ENCODE measurements around the gene IDH3A.

Gene IDH3A

GRCh38 chr15:78204351-78205309 is 55.5 kb downstream of the IDH3A start:
- H3K9me2 ChIP-seq (replicated peaks; ENCODE audit: control insufficient read depth, low read length), result no peaks in the 10 kb centered on the region
- H4K20me1 ChIP-seq (ENCODE audit: control insufficient read depth, insufficient read depth, low read depth, low read length), result no peaks in the 10 kb centered on the region
- H3K27ac ChIP-seq (ENCODE audit: low read depth, low read length), result no peak overlapping the region
- no peak overlapping the region for H3K4me2 ChIP-seq (ENCODE audit: low read length)
- H3K27me3 ChIP-seq (ENCODE audit: control insufficient read depth, low read length), result peaks cover 7% of the 10 kb centered on the region; the same call in 1 of the 2 replicates
- no peaks in the 10 kb centered on the region for H3K36me3 ChIP-seq (ENCODE audit: control insufficient read depth, low read length)
- no peaks in the 10 kb centered on the region for H3K9me3 ChIP-seq (ENCODE audit: control insufficient read depth, insufficient read depth, low read length)
- no peak for TF ChIP-seq EZH2phosphoT487 (IDR thresholded peaks at IDR 0.05; ENCODE audit: borderline replicate concordance, low read length)
- no peak for TF ChIP-seq CTCF (IDR thresholded peaks at IDR 0.05; ENCODE audit: low read depth, low read length, poor library complexity, severe bottlenecking)
- H3K79me2 ChIP-seq (ENCODE audit: control insufficient read depth, low read length), result no peaks in the 10 kb centered on the region
- no peaks in the 10 kb centered on the region for H3K4me1 ChIP-seq (ENCODE audit: control insufficient read depth, low read length)
- no peak overlapping the region for H3K4me3 ChIP-seq (ENCODE audit: low read length)
- no peaks in the 10 kb centered on the region for H3F3A ChIP-seq (ENCODE audit: control insufficient read depth, insufficient read depth)

GRCh38 chr15:78205337-78205736 is 56.2 kb downstream of the IDH3A start:
- Histone ChIP-seq H3K4me2 (ENCODE audit: low read length) (no peak overlapping the region), H3K79me2 (ENCODE audit: control insufficient read depth, low read length) (no peaks in the 10 kb centered on the region), H3K27ac (ENCODE audit: low read depth, low read length) (no peak overlapping the region), H3K9me2 (replicated peaks; ENCODE audit: control insufficient read depth, low read length) (no peaks in the 10 kb centered on the region), H3K36me3 (ENCODE audit: control insufficient read depth, low read length) (no peaks in the 10 kb centered on the region), H3K4me1 (ENCODE audit: control insufficient read depth, low read length) (no peaks in the 10 kb centered on the region), H3K27me3 (ENCODE audit: control insufficient read depth, low read length) (peaks cover 7% of the 10 kb centered on the region; the same call in 1 of the 2 replicates), H3F3A (ENCODE audit: control insufficient read depth, insufficient read depth) (no peaks in the 10 kb centered on the region), H3K4me3 (ENCODE audit: low read length) (no peak overlapping the region), H4K20me1 (ENCODE audit: control insufficient read depth, insufficient read depth, low read depth, low read length) (no peaks in the 10 kb centered on the region), H3K9me3 (ENCODE audit: control insufficient read depth, insufficient read depth, low read length) (no peaks in the 10 kb centered on the region)
- TF ChIP-seq CTCF (IDR thresholded peaks at IDR 0.05; ENCODE audit: low read depth, low read length, poor library complexity, severe bottlenecking), result no peak
- no peak for TF ChIP-seq EZH2phosphoT487 (IDR thresholded peaks at IDR 0.05; ENCODE audit: borderline replicate concordance, low read length)

- H3K9me2 ChIP-seq (replicated peaks; ENCODE audit: control insufficient read depth, low read length), result no peaks in the 10 kb centered on the region
- peaks cover 7% of the 10 kb centered on the region; the same call in 1 of the 2 replicates for H3K27me3 ChIP-seq (ENCODE audit: control insufficient read depth, low read length)
- no peak overlapping the region for H3K27ac ChIP-seq (ENCODE audit: low read depth, low read length)
- H3K9me3 ChIP-seq (ENCODE audit: control insufficient read depth, insufficient read depth, low read length), result no peaks in the 10 kb centered on the region
- no peaks in the 10 kb centered on the region for H4K20me1 ChIP-seq (ENCODE audit: control insufficient read depth, insufficient read depth, low read depth, low read length)
- H3F3A ChIP-seq (ENCODE audit: control insufficient read depth, insufficient read depth), result no peaks in the 10 kb centered on the region
- H3K36me3 ChIP-seq (ENCODE audit: control insufficient read depth, low read length), result no peaks in the 10 kb centered on the region
- H3K4me2 ChIP-seq (ENCODE audit: low read length), result no peak overlapping the region
- no peaks in the 10 kb centered on the region for H3K79me2 ChIP-seq (ENCODE audit: control insufficient read depth, low read length)
- H3K4me1 ChIP-seq (ENCODE audit: control insufficient read depth, low read length), result no peaks in the 10 kb centered on the region
- TF ChIP-seq CTCF (IDR thresholded peaks at IDR 0.05; ENCODE audit: low read depth, low read length, poor library complexity, severe bottlenecking), result no peak
- TF ChIP-seq EZH2phosphoT487 (IDR thresholded peaks at IDR 0.05; ENCODE audit: borderline replicate concordance, low read length), result no peak
- no peak overlapping the region for H3K4me3 ChIP-seq (ENCODE audit: low read length)
Observed at GRCh38 chr15:78205856-78206255, 56.7 kb downstream of the IDH3A start.
